K562 (cell line): Measurements from ENCODE around the gene SLAMF6. TPM values are rescaled to one million over a fixed set of nuclear protein-coding genes. Genes with fewer than 3 reads are reported as not detected.

Source experiments
- BCOR ChIP-seq: fragments of 450-650 bp; IDR thresholded peaks from 2 replicates; pipeline ENCODE4 v1.6.1; 2016
- BRD4 ChIP-seq: fragments of 200-600 bp; sonication (generic); IDR thresholded peaks from 2 replicates; pipeline ENCODE4 v1.6.1; 2017; ENCODE audit warnings: inconsistent platforms
- GATAD2B ChIP-seq: fragments of 450-650 bp; IDR thresholded peaks from 2 replicates; pipeline ENCODE4 v1.6.1; 2017; ENCODE audit warnings: mild to moderate bottlenecking, borderline replicate concordance
- HDAC1 ChIP-seq, 2 experiments: fragments of 450-650 bp; IDR thresholded peaks; 2 replicates each; pipeline ENCODE4 v1.6.1; 2016 to 2017; ENCODE audit warnings: inconsistent platforms in 1 of 2, mild to moderate bottlenecking in 1 of 2, moderate library complexity in 1 of 2
- HMGN3 ChIP-seq: IDR thresholded peaks from 2 replicates; pipeline ENCODE4 v1.6.1; 2011; ENCODE audit warnings: borderline replicate concordance, low read depth, mild to moderate bottlenecking, mixed read lengths, low read length; ENCODE audit not compliant: insufficient read length; ENCODE audit errors: extremely low read depth
- HNRNPLL ChIP-seq: fragments of 200-400 bp; formaldehyde crosslinking; IDR thresholded peaks from 2 replicates; pipeline ENCODE4 v1.6.1; 2017; ENCODE audit warnings: low read length, low read depth, mild to moderate bottlenecking; ENCODE audit not compliant: poor library complexity, severe bottlenecking
- KDM1A ChIP-seq, 2 experiments: fragments of 450-650 bp; IDR thresholded peaks; 2 replicates each; pipeline ENCODE4 v1.6.1; 2016; ENCODE audit warnings: mild to moderate bottlenecking in 2 of 2
- NELFE ChIP-seq: IDR thresholded peaks from 2 replicates; pipeline ENCODE4 v1.6.1; 2011; ENCODE audit warnings: mild to moderate bottlenecking; ENCODE audit not compliant: insufficient read depth, insufficient read length
- RUNX1 ChIP-seq: sonication (generic); IDR thresholded peaks from 2 replicates; pipeline ENCODE4 v1.6.1; 2016; ENCODE audit warnings: antibody characterized with exemption, low read depth
- SIRT6 ChIP-seq: IDR thresholded peaks from one replicate; pipeline ENCODE4 v1.6.1; 2012; ENCODE audit warnings: low read depth, mild to moderate bottlenecking, control low read depth, inconsistent platforms, low read length, moderate library complexity
- SMAD3 ChIP-seq: fragments of 450-650 bp; formaldehyde crosslinking; conservative IDR thresholded peaks from 2 replicates; pipeline ENCODE4 v1.4.0; 2020; ENCODE audit warnings: mild to moderate bottlenecking
- SREBF2 ChIP-seq: sonication (generic); formaldehyde crosslinking; IDR thresholded peaks from 2 replicates; pipeline ENCODE4 v1.4.0; 2020; ENCODE audit warnings: mild to moderate bottlenecking, missing genetic modification reagents
- TEAD1 ChIP-seq, 2 experiments: fragments of 450-650 bp in 1 of 2; sonication (generic) in 1 of 2; formaldehyde crosslinking; IDR thresholded peaks; 2 replicates each; pipeline versions ENCODE4 v1.4.0 to v1.8.0; 2020 to 2022; ENCODE audit warnings: mild to moderate bottlenecking in 2 of 2, missing genetic modification reagents in 1 of 2
- ZC3H11A ChIP-seq: IDR thresholded peaks from 2 replicates; pipeline ENCODE4 v1.6.1; 2012; ENCODE audit warnings: low read depth, low read length, improper control_type of control experiment
- ZC3H4 ChIP-seq: sonication (generic); formaldehyde crosslinking; IDR thresholded peaks from 2 replicates; pipeline ENCODE4 v1.9.0; 2021; ENCODE audit warnings: missing genetic modification reagents, borderline replicate concordance
- ZNF347 ChIP-seq: fragments of 450-650 bp; formaldehyde crosslinking; IDR thresholded peaks from 2 replicates; pipeline ENCODE4 v1.4.0; 2020; ENCODE audit warnings: low read depth, mild to moderate bottlenecking, moderate library complexity
- ZNF444 ChIP-seq: fragments of 250-450 bp; sonication (Bioruptor Pico); IDR thresholded peaks from 2 replicates; pipeline ENCODE4 v1.4.0; 2020; ENCODE audit warnings: mild to moderate bottlenecking, moderate library complexity
- ZSCAN29 ChIP-seq: fragments of 450-650 bp; IDR thresholded peaks from 2 replicates; pipeline ENCODE4 v1.6.1; 2017
- polyA plus RNA-seq, 8 experiments: library from polyadenylated mRNA; depleted of rRNA in 4 of 8; stranded (reverse) in 5 of 8; unstranded in 3 of 8; fragments of >200 nt; fragmentation: Nextera tagmentation in 2 of 8; fragmentation: Illumina TruSeq in 1 of 8; extraction: Ambion mirVana in 2 of 8; extraction: Trizol in 1 of 8; gene quantifications; 2 replicates each; pipeline versions ENCODE4 v1.2.1 to v1.2.3, GENCODE V29; 2011 to 2014; ENCODE audit warnings: inconsistent platforms in 1 of 8, missing spikeins in 1 of 8
- total RNA-seq, 7 experiments: library from RNA; depleted of rRNA in 6 of 7; stranded (reverse); fragments of >200 nt in 6 of 7; fragmentation: Illumina TruSeq in 2 of 7; extraction: Trizol in 2 of 7; gene quantifications; 2 replicates each; pipeline versions ENCODE4 v1.2.1 to v1.2.3, GENCODE V29; 2011 to 2021; ENCODE audit warnings: low replicate concordance in 1 of 7
- TF ChIP-seq, protein P1 (sequence below): sonication (generic); formaldehyde crosslinking; IDR thresholded peaks from 2 replicates; pipeline ENCODE4 v1.8.0; 2022; ENCODE audit warnings: mild to moderate bottlenecking, missing genetic modification reagents
- TF ChIP-seq, protein P2 (sequence below): fragments of 200-400 bp; formaldehyde crosslinking; IDR thresholded peaks from 2 replicates; pipeline ENCODE4 v1.6.1; 2017; ENCODE audit warnings: mild to moderate bottlenecking, low read depth, low read length, moderate library complexity
- TF ChIP-seq, protein P3 (sequence below): sonication (generic); formaldehyde crosslinking; IDR thresholded peaks from 2 replicates; pipeline ENCODE4 v1.8.0; 2022; ENCODE audit warnings: mild to moderate bottlenecking, missing genetic modification reagents
- TF ChIP-seq, protein P4 (sequence below): fragments of 250-450 bp; sonication (Bioruptor Pico); IDR thresholded peaks from 2 replicates; pipeline ENCODE4 v1.5.1; 2021; ENCODE audit warnings: mild to moderate bottlenecking
- TF ChIP-seq, protein P5 (sequence below): fragments of 250-450 bp; sonication (Bioruptor Pico); IDR thresholded peaks from 2 replicates; pipeline ENCODE4 v1.8.0; 2021; ENCODE audit warnings: borderline replicate concordance, mild to moderate bottlenecking, moderate library complexity; ENCODE audit not compliant: poor library complexity, severe bottlenecking

SLAMF6 gene
- total and polyA plus RNA-seq, 9 of the 15 experiments (the other 6 are each of a cell fraction or from before 2014, with no cell fraction given), result 0.56 to 4.8 (median 1.1) TPM

DNA sequence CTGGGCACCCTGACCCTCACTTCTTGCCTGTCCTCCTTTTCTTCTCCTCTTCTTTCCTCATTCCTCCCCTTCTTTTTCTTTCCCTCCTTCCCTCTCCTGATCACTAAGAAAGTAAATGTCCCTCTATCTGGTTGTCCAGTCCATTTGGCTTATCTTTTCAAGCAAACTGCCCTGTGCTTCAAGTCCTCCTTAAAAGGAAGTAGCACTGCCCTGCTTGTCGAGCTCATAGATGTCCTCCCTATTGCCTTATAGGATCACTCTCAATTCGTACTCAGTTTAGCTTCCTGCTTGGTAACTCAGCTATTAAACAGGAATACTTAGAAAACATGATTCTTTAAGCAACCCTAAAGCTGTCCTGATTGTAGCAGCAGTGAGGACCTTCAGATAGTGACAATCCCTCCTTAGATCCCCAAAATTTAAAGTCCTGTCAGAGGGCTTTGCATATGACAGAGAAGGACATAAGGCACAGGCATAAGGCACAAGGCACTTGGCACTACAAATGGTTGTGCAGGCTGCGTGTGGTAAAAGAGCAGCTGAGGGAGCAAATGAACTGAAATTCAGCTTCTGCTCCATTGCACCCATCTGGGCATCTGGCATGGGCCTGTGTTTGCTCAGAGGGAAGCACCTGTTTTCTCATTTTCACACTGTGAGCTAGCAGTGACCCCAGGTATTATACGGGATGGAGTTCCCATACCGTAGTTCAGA is 26.1 kb upstream of the SLAMF6 start (continued):
- TF ChIP-seq SMAD3 (CRISPR knock-in tag), result no peak; the same call in 1 of the 2 replicates
- no peak for TF ChIP-seq RUNX1
- TF ChIP-seq SIRT6, result no peak
- peak; percentile 12; the same call in 1 of the 2 replicates for TF ChIP-seq GATAD2B
- TF ChIP-seq, protein P1, sequence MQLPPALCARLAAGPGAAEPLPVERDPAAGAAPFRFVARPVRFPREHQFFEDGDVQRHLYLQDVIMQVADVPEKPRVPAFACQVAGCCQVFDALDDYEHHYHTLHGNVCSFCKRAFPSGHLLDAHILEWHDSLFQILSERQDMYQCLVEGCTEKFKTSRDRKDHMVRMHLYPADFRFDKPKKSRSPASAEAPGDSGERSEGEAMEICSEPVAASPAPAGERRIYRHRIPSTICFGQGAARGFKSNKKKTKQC (CRISPR knock-in tag), result no peak
- TF ChIP-seq, protein P2, sequence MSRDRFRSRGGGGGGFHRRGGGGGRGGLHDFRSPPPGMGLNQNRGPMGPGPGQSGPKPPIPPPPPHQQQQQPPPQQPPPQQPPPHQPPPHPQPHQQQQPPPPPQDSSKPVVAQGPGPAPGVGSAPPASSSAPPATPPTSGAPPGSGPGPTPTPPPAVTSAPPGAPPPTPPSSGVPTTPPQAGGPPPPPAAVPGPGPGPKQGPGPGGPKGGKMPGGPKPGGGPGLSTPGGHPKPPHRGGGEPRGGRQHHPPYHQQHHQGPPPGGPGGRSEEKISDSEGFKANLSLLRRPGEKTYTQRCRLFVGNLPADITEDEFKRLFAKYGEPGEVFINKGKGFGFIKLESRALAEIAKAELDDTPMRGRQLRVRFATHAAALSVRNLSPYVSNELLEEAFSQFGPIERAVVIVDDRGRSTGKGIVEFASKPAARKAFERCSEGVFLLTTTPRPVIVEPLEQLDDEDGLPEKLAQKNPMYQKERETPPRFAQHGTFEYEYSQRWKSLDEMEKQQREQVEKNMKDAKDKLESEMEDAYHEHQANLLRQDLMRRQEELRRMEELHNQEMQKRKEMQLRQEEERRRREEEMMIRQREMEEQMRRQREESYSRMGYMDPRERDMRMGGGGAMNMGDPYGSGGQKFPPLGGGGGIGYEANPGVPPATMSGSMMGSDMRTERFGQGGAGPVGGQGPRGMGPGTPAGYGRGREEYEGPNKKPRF, result no peak
- TF ChIP-seq ZC3H4 (CRISPR knock-in tag), result no peak
- TF ChIP-seq, protein P3, sequence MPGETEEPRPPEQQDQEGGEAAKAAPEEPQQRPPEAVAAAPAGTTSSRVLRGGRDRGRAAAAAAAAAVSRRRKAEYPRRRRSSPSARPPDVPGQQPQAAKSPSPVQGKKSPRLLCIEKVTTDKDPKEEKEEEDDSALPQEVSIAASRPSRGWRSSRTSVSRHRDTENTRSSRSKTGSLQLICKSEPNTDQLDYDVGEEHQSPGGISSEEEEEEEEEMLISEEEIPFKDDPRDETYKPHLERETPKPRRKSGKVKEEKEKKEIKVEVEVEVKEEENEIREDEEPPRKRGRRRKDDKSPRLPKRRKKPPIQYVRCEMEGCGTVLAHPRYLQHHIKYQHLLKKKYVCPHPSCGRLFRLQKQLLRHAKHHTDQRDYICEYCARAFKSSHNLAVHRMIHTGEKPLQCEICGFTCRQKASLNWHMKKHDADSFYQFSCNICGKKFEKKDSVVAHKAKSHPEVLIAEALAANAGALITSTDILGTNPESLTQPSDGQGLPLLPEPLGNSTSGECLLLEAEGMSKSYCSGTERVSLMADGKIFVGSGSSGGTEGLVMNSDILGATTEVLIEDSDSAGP (CRISPR knock-in tag), result no peak
- no peak for TF ChIP-seq SREBF2 (CRISPR knock-in tag)
- peak; percentile 63 for TF ChIP-seq BCOR
- 0 out of 2 replicates have a peak, but pooled peaks have one; percentile 40 for TF ChIP-seq ZNF444
- peak in 1 of 2 experiments; percentile 61; a peak in 2 of 4 replicates for TF ChIP-seq HDAC1 (IDR thresholded peaks at IDR 0.05)
- no peak for TF ChIP-seq ZNF347 (CRISPR knock-in tag)
- TF ChIP-seq KDM1A (IDR thresholded peaks at IDR 0.05), result peak in 1 of 2 experiments; percentile 26; a peak in 1 of 4 replicates
- TF ChIP-seq, protein P4, sequence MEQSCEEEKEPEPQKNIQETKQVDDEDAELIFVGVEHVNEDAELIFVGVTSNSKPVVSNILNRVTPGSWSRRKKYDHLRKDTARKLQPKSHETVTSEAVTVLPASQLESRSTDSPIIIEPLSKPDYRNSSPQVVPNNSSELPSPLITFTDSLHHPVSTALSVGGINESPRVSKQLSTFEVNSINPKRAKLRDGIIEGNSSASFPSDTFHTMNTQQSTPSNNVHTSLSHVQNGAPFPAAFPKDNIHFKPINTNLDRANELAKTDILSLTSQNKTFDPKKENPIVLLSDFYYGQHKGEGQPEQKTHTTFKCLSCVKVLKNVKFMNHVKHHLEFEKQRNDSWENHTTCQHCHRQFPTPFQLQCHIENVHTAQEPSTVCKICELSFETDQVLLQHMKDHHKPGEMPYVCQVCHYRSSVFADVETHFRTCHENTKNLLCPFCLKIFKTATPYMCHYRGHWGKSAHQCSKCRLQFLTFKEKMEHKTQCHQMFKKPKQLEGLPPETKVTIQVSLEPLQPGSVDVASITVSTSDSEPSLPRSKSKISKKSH (CRISPR knock-in tag), result no peak
- TF ChIP-seq ZSCAN29, result no peak
- TF ChIP-seq BRD4, result no peak
- no peak for TF ChIP-seq NELFE
- TF ChIP-seq, protein P5, sequence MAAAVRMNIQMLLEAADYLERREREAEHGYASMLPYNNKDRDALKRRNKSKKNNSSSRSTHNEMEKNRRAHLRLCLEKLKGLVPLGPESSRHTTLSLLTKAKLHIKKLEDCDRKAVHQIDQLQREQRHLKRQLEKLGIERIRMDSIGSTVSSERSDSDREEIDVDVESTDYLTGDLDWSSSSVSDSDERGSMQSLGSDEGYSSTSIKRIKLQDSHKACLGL (CRISPR knock-in tag), result no peak
- no peak for TF ChIP-seq HNRNPLL
- TF ChIP-seq HMGN3, result no peak
- TF ChIP-seq ZC3H11A, result no peak
- no peak; a peak in 1 of 4 replicates for TF ChIP-seq TEAD1 (CRISPR knock-in tag; IDR thresholded peaks at IDR 0.05)
